PC-3 (cell line): ENCODE data around the gene TAF4. TPM values are rescaled to one million over a fixed set of nuclear protein-coding genes. Genes with fewer than 3 reads are reported as not detected.

ENCODE experiments used
- microRNA-seq: library from miRNA; unstranded; fragments of <30 nt; microRNA quantifications from one replicate; pipeline ENCODE4 v1.1.0, GENCODE V29; 2020; ENCODE audit not compliant: unreplicated experiment
- total RNA-seq: library from RNA; depleted of rRNA; stranded (reverse); fragments of >200 nt; gene quantifications from 2 replicates; pipeline ENCODE4 v1.2.3, GENCODE V29; 2014; rRNA removed

The TAF4 gene
- total RNA-seq, 1 experiment from 2014 or later: 9.6 TPM

Small RNA genes lying within 50 kb of the gene (microRNA-seq; reads per million reads assigned to microRNA genes)
- gene MIR1257 (not detected), gene MIR3195 (not detected)

Other genes starting within 250 kb of the TAF4 start
- 50.1 and 51.8 TPM in 2 replicates for gene LSM14B, start 56.6 kb upstream of the TAF4 start, total RNA-seq
- gene PSMA7, start 77.5 kb upstream of the TAF4 start, total RNA-seq: 751 and 808 TPM in 2 replicates
- 17.9 and 19.1 TPM in 2 replicates for gene SS18L1, start 77.9 kb upstream of the TAF4 start, total RNA-seq
- 33.9 and 40.5 TPM in 2 replicates for gene MTG2, start 117.1 kb upstream of the TAF4 start, total RNA-seq
- gene HRH3, start 154.4 kb upstream of the TAF4 start, total RNA-seq: not detected in 2 replicates
- 32.5 and 39.7 TPM in 2 replicates for gene OSBPL2, start 172.6 kb upstream of the TAF4 start, total RNA-seq
- 374 and 487 TPM in 2 replicates for gene ADRM1, start 237.1 kb upstream of the TAF4 start, total RNA-seq